Measurements from ENCODE around the gene SEC31A.

Gene SEC31A

DNA sequence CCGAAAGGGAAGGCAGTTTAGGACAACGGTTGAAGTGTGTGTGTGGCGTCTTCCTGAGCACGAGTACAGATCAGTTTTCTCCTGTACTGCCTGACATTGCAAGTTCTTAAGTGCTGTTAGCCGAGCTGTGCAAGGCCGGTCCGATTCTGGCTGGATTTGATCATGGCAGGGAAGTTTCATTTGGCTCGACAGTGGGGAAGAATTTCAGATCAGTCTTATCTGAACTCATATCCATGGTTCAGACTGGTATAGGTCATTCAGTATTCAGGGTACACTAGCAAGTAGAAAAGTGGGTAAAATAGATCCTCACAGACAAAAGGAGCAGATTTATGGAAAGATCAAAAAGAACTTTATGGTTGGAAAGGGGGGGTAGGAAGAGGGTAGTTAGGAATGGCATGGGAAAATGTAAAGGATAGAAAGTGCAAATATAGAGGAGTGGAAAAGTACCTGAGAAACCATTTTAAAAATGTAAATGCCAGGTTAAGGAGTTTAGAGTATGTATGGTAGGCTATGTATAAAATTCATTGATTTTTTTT lies 10.3 kb upstream of the SEC31A start:
- no peak for TF ChIP-seq CTCF (IDR thresholded peaks at IDR 0.05; ENCODE audit: insufficient read depth, low read length)
- TF ChIP-seq SPI1 (IDR thresholded peaks at IDR 0.05; ENCODE audit: borderline replicate concordance, low read depth): no peak
- TF ChIP-seq, protein P1, sequence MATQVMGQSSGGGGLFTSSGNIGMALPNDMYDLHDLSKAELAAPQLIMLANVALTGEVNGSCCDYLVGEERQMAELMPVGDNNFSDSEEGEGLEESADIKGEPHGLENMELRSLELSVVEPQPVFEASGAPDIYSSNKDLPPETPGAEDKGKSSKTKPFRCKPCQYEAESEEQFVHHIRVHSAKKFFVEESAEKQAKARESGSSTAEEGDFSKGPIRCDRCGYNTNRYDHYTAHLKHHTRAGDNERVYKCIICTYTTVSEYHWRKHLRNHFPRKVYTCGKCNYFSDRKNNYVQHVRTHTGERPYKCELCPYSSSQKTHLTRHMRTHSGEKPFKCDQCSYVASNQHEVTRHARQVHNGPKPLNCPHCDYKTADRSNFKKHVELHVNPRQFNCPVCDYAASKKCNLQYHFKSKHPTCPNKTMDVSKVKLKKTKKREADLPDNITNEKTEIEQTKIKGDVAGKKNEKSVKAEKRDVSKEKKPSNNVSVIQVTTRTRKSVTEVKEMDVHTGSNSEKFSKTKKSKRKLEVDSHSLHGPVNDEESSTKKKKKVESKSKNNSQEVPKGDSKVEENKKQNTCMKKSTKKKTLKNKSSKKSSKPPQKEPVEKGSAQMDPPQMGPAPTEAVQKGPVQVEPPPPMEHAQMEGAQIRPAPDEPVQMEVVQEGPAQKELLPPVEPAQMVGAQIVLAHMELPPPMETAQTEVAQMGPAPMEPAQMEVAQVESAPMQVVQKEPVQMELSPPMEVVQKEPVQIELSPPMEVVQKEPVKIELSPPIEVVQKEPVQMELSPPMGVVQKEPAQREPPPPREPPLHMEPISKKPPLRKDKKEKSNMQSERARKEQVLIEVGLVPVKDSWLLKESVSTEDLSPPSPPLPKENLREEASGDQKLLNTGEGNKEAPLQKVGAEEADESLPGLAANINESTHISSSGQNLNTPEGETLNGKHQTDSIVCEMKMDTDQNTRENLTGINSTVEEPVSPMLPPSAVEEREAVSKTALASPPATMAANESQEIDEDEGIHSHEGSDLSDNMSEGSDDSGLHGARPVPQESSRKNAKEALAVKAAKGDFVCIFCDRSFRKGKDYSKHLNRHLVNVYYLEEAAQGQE (IDR thresholded peaks at IDR 0.05; ENCODE audit: insufficient replicate concordance, low read depth): no peak
- no peak for TF ChIP-seq GABPA (IDR thresholded peaks at IDR 0.05; ENCODE audit: low read depth)
- no peak for TF ChIP-seq POLR2AphosphoS5 (IDR thresholded peaks at IDR 0.05; ENCODE audit: low read depth)

DNA sequence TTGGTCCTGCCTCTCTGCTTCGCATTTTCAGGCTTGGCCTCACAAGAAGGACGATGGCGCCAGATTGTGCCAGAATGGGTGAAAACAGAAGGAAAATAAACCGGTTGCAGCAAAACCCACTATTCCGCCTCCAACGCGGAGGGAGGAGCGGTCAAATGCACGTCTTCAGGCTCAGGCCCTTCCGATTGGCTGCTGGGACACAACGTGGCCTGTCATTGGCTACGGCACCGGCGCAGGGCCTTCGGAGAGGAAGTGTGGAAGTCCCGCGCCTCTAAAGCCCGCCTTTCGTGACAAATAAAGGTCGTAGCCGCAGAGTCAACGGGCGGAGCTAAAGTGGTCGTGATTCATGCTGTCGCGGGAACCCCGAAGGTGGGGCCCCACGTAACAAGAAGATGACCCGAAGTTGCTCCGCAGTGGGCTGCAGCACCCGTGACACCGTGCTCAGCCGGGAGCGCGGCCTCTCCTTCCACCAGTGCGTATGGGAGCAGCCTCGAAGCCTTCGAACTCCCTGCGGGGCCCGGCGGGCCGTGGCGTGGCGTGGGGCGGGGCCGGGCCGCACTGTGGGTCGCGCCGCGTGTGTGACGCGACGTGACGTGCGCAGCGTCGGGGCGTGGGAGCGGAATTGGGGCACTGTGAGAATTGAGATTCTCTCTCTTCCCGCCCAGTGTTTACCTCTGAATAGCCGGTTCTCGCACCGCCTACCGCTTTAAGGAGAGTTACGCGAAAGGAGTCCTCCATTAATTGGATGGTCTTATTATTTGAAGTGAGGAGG lies 9.6 kb upstream of the SEC31A start, which contains the start of gene THAP9:
THAP9 (plus strand) TSS at position 325 of the 772 bp plus-strand sequence; CDS start at position 393, 68 bp downstream.
- Histone ChIP-seq H3K4me3 (replicated peaks; ENCODE audit: insufficient read depth, low read length) (peak within 1 kb of the TSS; percentile 68), H3K27me3 (ENCODE audit: insufficient read depth, poor library complexity, severe bottlenecking) (no peaks in the 10 kb centered on the region), H3K27ac (replicated peaks) (peak within 1 kb of the TSS; percentile 91)
- TF ChIP-seq CTCF (IDR thresholded peaks at IDR 0.05; ENCODE audit: insufficient read depth, low read length) (no peak), SPI1 (IDR thresholded peaks at IDR 0.05; ENCODE audit: borderline replicate concordance, low read depth) (peak; percentile 95), POLR2AphosphoS5 (IDR thresholded peaks at IDR 0.05; ENCODE audit: low read depth) (peak; percentile 91)
- TF ChIP-seq, protein P1 (IDR thresholded peaks at IDR 0.05; ENCODE audit: insufficient replicate concordance, low read depth): peak; percentile 79
- DNase-seq (ENCODE audit: low read depth in 1 of 2, low spot score in 1 of 2): peak; percentile 98 to 100

More for the DNA sequence above, 10.3 kb upstream of the SEC31A start:
- H3K27ac ChIP-seq (replicated peaks): peak overlapping the region; percentile 91
- no peaks in the 10 kb centered on the region for H3K27me3 ChIP-seq (ENCODE audit: insufficient read depth, poor library complexity, severe bottlenecking)
- H3K4me3 ChIP-seq (replicated peaks; ENCODE audit: insufficient read depth, low read length): peak overlapping the region; percentile 68
- DNase-seq (ENCODE audit: low read depth in 1 of 2, low spot score in 1 of 2): no peak

GRCh38 chr4:82900066-82900410 lies 9.1 kb upstream of the SEC31A start:
- no peaks in the 10 kb centered on the region for H3K27me3 ChIP-seq (ENCODE audit: insufficient read depth, poor library complexity, severe bottlenecking)
- H3K4me3 ChIP-seq (replicated peaks; ENCODE audit: insufficient read depth, low read length): peak overlapping the region; percentile 68
- TF ChIP-seq POLR2AphosphoS5 (IDR thresholded peaks at IDR 0.05; ENCODE audit: low read depth): no peak
- peak overlapping the region; percentile 91 for H3K27ac ChIP-seq (replicated peaks)
- no peak for DNase-seq (ENCODE audit: low read depth in 1 of 2, low spot score in 1 of 2)

DNA sequence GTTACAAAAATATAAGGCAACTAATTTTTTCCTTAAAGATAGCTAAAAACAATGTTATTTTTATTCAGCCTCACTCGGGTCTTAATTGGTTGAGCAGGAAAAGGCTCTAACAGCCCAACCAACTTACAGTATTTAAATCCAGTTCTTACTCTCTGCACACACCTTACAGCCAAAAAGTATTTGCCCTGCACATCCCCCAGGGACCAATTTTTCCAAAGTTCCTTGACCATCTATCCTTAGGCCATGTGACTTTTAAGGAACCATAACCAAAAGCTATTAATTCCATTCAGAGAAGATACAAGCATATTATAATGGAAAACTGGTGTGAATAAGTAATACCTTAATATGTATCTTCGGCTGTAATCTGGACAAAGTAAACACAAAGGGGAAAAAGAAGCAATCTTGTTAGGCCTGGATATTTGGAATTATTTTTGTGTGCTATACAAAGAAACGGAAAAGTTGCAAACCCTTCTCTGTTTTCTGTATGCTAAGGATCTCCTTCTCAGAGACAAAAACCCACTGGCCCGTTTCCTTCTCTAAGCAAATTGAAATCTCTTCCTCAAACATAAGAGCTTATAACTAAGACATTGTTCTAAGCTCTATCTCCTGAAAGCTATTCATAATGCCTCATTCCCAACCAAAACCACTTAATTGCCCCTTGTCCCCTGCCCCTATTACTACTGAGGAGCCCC lies 8.6 kb upstream of the SEC31A start:
- Histone ChIP-seq H3K4me3 (replicated peaks; ENCODE audit: insufficient read depth, low read length) (peak overlapping the region; percentile 68), H3K27ac (replicated peaks) (peak overlapping the region; percentile 91), H3K27me3 (ENCODE audit: insufficient read depth, poor library complexity, severe bottlenecking) (no peaks in the 10 kb centered on the region)
- TF ChIP-seq CTCF (IDR thresholded peaks at IDR 0.05; ENCODE audit: insufficient read depth, low read length): no peak
- no peak for TF ChIP-seq GABPA (IDR thresholded peaks at IDR 0.05; ENCODE audit: low read depth)
- TF ChIP-seq SPI1 (IDR thresholded peaks at IDR 0.05; ENCODE audit: borderline replicate concordance, low read depth): no peak
- TF ChIP-seq, protein P1 (IDR thresholded peaks at IDR 0.05; ENCODE audit: insufficient replicate concordance, low read depth): no peak
- no peak for TF ChIP-seq POLR2AphosphoS5 (IDR thresholded peaks at IDR 0.05; ENCODE audit: low read depth)
- peak in 1 of 2 experiments; percentile 18 for DNase-seq (ENCODE audit: low read depth in 1 of 2, low spot score in 1 of 2)

All from HL-60 (cell line).